Measurements from ENCODE around the gene WDR44. TPM values are rescaled to one million over a fixed set of nuclear protein-coding genes. Genes with fewer than 3 reads are reported as not detected.

Gene WDR44
- total and polyA plus RNA-seq, 2 of the 13 experiments (the other 11 are each of a cell fraction or from before 2014, with no cell fraction given): 2.2 to 4.3 TPM

GRCh38 chrX:118346258-118347094 is 570 bp downstream of the WDR44 start (continued):
- TF ChIP-seq, protein P1, sequence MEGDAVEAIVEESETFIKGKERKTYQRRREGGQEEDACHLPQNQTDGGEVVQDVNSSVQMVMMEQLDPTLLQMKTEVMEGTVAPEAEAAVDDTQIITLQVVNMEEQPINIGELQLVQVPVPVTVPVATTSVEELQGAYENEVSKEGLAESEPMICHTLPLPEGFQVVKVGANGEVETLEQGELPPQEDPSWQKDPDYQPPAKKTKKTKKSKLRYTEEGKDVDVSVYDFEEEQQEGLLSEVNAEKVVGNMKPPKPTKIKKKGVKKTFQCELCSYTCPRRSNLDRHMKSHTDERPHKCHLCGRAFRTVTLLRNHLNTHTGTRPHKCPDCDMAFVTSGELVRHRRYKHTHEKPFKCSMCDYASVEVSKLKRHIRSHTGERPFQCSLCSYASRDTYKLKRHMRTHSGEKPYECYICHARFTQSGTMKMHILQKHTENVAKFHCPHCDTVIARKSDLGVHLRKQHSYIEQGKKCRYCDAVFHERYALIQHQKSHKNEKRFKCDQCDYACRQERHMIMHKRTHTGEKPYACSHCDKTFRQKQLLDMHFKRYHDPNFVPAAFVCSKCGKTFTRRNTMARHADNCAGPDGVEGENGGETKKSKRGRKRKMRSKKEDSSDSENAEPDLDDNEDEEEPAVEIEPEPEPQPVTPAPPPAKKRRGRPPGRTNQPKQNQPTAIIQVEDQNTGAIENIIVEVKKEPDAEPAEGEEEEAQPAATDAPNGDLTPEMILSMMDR (CRISPR knock-in tag; IDR thresholded peaks at IDR 0.05): 0 out of 2 replicates have a peak, but pooled peaks have one; percentile 12
- TF ChIP-seq NRL (CRISPR knock-in tag; IDR thresholded peaks at IDR 0.05; ENCODE audit: borderline replicate concordance) (peak; percentile 48; the same call in 1 of the 2 replicates), HDAC1 (CRISPR knock-in tag; IDR thresholded peaks at IDR 0.05) (no peak), RARG (CRISPR knock-in tag; IDR thresholded peaks at IDR 0.05; ENCODE audit: low read depth) (no peak), NFKB2 (CRISPR knock-in tag; IDR thresholded peaks at IDR 0.05; ENCODE audit: borderline replicate concordance) (no peak), SIX4 (CRISPR knock-in tag; IDR thresholded peaks at IDR 0.05) (no peak), ZNF770 (CRISPR knock-in tag; IDR thresholded peaks at IDR 0.05) (no peak), POLR2G (IDR thresholded peaks at IDR 0.05; ENCODE audit: low read depth, low read length) (no peak), ZNF891 (CRISPR knock-in tag; IDR thresholded peaks at IDR 0.05) (0 out of 2 replicates have a peak, but pooled peaks have one; percentile 58), JUNB (CRISPR knock-in tag; IDR thresholded peaks at IDR 0.05; ENCODE audit: borderline replicate concordance) (no peak)
- TF ChIP-seq, protein P2, sequence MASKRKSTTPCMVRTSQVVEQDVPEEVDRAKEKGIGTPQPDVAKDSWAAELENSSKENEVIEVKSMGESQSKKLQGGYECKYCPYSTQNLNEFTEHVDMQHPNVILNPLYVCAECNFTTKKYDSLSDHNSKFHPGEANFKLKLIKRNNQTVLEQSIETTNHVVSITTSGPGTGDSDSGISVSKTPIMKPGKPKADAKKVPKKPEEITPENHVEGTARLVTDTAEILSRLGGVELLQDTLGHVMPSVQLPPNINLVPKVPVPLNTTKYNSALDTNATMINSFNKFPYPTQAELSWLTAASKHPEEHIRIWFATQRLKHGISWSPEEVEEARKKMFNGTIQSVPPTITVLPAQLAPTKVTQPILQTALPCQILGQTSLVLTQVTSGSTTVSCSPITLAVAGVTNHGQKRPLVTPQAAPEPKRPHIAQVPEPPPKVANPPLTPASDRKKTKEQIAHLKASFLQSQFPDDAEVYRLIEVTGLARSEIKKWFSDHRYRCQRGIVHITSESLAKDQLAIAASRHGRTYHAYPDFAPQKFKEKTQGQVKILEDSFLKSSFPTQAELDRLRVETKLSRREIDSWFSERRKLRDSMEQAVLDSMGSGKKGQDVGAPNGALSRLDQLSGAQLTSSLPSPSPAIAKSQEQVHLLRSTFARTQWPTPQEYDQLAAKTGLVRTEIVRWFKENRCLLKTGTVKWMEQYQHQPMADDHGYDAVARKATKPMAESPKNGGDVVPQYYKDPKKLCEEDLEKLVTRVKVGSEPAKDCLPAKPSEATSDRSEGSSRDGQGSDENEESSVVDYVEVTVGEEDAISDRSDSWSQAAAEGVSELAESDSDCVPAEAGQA (IDR thresholded peaks at IDR 0.05; ENCODE audit: low read depth): no peak
- TF ChIP-seq, protein P2 (CRISPR knock-in tag; IDR thresholded peaks at IDR 0.05; ENCODE audit: borderline replicate concordance): no peak
- TF ChIP-seq, protein P3, sequence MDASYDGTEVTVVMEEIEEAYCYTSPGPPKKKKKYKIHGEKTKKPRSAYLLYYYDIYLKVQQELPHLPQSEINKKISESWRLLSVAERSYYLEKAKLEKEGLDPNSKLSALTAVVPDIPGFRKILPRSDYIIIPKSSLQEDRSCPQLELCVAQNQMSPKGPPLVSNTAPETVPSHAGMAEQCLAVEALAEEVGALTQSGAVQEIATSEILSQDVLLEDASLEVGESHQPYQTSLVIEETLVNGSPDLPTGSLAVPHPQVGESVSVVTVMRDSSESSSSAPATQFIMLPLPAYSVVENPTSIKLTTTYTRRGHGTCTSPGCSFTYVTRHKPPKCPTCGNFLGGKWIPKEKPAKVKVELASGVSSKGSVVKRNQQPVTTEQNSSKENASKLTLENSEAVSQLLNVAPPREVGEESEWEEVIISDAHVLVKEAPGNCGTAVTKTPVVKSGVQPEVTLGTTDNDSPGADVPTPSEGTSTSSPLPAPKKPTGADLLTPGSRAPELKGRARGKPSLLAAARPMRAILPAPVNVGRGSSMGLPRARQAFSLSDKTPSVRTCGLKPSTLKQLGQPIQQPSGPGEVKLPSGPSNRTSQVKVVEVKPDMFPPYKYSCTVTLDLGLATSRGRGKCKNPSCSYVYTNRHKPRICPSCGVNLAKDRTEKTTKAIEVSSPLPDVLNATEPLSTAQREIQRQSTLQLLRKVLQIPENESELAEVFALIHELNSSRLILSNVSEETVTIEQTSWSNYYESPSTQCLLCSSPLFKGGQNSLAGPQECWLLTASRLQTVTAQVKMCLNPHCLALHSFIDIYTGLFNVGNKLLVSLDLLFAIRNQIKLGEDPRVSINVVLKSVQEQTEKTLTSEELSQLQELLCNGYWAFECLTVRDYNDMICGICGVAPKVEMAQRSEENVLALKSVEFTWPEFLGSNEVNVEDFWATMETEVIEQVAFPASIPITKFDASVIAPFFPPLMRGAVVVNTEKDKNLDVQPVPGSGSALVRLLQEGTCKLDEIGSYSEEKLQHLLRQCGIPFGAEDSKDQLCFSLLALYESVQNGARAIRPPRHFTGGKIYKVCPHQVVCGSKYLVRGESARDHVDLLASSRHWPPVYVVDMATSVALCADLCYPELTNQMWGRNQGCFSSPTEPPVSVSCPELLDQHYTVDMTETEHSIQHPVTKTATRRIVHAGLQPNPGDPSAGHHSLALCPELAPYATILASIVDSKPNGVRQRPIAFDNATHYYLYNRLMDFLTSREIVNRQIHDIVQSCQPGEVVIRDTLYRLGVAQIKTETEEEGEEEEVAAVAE (CRISPR knock-in tag; IDR thresholded peaks at IDR 0.05; ENCODE audit: borderline replicate concordance): no peak

Data from HepG2 (cell line).